Measurements from ENCODE around the gene PALLD.

GRCh38 chr4:168787801-168788595, 291.1 kb downstream of the PALLD start:
- TF ChIP-seq CTCF (IDR thresholded peaks at IDR 0.05) (no peak), POLR2A (IDR thresholded peaks at IDR 0.05) (no peak)

Data from testis (tissue), 2 donors.